Amniotic epithelial cell (primary cell): ENCODE results near the gene SLC13A2.

Source experiments
- DNase-seq: peaks from one replicate; pipeline ENCODE4 v3.0.0-alpha.2; 2010; ENCODE audit warnings: low read depth

The SLC13A2 gene

DNA sequence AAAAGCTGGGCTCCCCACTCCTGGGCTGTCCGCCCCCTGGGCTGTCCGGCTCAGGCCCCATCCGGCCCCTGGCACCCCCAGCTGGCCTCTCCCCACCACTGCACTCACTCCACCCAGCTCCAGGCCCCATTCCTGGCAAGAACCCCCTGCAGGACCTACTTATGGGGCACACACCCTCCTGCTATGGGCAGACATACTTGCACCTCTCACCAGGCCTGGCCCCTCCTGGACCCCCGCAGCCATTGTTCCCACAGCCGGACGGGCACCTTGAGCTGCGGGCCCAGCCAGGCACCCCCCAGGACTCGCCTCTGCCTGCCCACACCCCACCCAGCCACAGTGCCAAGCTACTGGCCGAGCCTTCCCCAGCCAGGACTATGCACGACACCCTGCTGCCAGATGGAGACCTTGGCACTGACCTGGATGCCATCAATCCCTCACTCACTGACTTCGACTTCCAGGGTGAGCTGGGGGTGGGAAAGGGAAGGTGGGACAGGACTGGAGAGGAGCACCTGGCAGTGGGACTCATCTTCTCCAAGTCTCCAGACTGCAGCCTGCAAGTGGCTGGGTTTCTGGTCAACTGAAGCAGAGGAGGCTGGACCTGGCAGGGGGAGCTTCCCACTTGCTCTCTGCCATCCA, 61.4 kb downstream of the SLC13A2 start:
- DNase-seq = no peak

DNA sequence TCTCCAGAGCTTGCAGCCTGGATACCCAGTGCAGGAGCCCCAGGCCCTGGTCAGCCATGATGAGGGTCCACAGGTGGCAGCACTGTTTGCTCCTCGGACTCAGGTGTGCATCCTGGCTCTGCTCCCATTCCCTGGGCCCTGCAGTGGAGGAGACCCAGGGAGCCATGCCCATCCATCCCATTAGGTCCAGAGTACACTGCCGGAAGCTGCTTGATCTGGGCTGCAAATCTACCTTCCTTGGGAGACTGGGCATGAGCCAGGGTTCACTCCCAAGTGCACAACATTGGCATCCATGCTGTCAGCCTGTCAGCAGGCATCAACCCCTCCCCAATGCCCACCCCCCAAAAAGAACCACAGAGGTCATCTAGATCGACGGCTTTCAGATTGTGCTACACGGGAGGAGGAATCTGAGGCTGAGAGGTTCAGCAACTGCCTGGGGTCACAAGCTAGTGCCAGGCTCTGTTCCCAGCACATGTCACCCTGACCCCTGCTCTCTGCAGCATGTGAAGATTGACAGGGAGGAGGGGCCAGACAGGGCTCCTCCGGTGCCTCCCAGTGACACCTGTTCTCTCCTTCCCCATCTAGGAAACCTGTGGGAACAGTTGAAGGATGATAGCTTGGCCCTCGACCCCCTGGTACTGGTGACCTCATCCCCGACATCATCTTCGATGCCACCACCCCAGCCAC, 63.2 kb downstream of the SLC13A2 start:
- no peak for DNase-seq

GRCh38 chr17:28537219-28537610, 63.8 kb downstream of the SLC13A2 start:
- no peak for DNase-seq

GRCh38 chr17:28538296-28538895, 65.0 kb downstream of the SLC13A2 start:
- no peak for DNase-seq

- DNase-seq = no peak
Observed at GRCh38 chr17:28540231-28540630, 66.8 kb downstream of the SLC13A2 start.

GRCh38 chr17:28541439-28541838, 68.0 kb downstream of the SLC13A2 start:
- DNase-seq = no peak

GRCh38 chr17:28544402-28545140, 71.1 kb downstream of the SLC13A2 start:
- DNase-seq = no peak

DNA sequence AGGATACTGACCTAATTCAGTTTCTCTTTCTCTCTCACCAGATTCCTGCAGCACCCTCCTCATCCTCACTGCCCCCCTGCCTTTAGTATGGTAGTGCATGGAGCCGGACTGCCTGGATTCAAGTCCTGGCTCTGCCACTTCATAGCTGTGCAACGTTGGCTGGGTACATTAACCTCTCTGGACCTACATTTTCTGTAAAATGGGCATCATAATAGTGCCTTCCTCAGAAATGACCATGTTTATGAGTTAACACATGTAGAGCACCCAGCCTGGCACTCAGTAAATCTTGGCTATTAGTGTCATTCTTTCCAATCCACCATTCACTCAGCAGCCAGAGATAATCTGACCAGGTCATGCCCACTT, 71.7 kb downstream of the SLC13A2 start:
- DNase-seq = no peak

- peak; percentile 7 for DNase-seq
Observed at GRCh38 chr17:28545787-28546415, 72.5 kb downstream of the SLC13A2 start.

- DNase-seq = no peak
Observed at GRCh38 chr17:28547096-28547622, 73.7 kb downstream of the SLC13A2 start.
